GM11168 (cell line): ENCODE data around the gene CENPP.
"Not testable (repeated sequence)": the region's sequence is repeated elsewhere in the genome, so short reads cannot be mapped to it uniquely, and the experiment has no call there.

Experiments
- in situ Hi-C: fragments of 300-500 bp; cut with MboI; formaldehyde crosslinking; loops from one replicate; pipeline ENCODE4 v1.12.0; 2022; ENCODE audit warnings: low sequenced_read_pairs; ENCODE audit not compliant: unreplicated experiment

CENPP gene

GRCh38 chr9:92411157-92411556, 85.4 kb downstream of the CENPP start:
- in situ Hi-C loops: not testable (repeated sequence)

GRCh38 chr9:92414566-92414965, 88.8 kb downstream of the CENPP start:
- in situ Hi-C loops: no loop called here

GRCh38 chr9:92422611-92423338, 97.0 kb downstream of the CENPP start:
- in situ Hi-C loops: no loop called here

DNA sequence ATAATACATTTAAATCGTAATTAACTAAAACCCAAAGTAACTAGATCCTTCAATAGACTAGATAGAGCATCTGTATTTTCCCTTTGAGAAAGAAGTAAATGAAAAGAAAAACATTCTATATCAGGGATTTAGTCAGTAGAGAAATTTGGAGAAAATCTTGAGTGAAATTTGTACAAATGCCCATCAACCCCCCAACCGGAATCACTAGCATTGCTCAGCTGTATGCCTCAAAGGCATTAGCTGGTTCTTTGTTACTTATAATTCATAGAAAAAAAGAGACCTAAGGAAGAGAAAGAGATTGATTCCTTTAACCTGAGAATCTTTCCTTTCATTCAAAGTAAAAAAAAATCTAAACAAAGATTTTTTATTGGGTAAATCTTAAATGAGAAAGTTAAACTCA, 97.9 kb downstream of the CENPP start:
- in situ Hi-C loops: no loop called here

GRCh38 chr9:92424340-92424739, 98.6 kb downstream of the CENPP start, which contains the start of gene OMD:
TSS of gene OMD (minus strand) at chr9:92424471. CDS start at chr9:92417558, 6,913 bp downstream.
- in situ Hi-C loops: no loop called here

GRCh38 chr9:92425474-92425873, 99.7 kb downstream of the CENPP start:
- in situ Hi-C loops: no loop called here

DNA sequence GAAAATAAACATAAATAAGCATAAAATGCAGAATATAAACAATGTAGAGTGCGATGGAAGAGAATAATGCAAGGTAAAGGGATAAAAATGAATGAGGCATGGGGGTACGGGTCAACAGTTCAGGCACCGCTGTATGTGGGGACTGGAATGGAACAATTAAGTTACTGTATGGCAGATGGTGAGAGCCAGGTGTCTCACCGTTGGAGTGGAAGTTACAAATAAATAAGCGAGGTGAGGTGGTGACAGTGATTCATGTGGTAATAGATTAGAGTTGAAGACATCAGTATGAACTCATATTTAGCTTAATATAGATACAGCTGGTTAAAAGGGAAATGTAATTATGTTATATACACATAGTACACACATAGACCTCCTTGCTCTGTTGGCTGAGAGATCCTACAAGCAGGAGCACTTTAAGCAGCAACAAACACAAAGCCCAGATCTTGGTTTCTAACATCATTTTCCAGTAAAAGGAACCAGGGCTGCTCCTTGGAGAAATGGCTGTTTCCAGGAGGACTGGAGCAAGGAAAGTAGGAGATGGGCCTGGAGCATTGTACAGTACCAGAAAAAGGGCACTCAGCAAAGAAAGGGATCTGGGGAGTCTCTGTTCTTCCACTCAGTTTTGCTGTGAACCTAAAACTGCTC, 100.9 kb downstream of the CENPP start:
- in situ Hi-C loops: no loop called here

GRCh38 chr9:92429836-92430235, 104.1 kb downstream of the CENPP start:
- in situ Hi-C loops: no loop called here

DNA sequence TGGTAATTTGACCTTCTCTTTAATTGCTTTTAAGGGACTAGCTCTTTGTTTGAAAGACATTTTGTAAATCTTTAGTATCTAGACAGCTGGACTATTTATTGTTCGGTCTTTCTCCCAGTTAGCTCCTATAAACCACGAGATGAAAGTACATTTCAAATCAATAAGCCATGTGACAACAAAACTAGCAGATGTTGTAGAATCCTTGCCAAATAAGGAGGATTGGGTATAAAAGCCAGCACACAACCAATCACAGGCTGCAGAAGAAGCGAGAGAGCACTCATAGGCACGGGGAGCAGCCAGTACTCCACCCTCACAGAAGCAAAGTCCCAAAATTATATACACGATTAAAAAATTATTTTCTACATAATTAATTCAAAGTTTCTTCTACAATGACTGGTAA, 106.6 kb downstream of the CENPP start:
- in situ Hi-C loops: no loop called here

DNA sequence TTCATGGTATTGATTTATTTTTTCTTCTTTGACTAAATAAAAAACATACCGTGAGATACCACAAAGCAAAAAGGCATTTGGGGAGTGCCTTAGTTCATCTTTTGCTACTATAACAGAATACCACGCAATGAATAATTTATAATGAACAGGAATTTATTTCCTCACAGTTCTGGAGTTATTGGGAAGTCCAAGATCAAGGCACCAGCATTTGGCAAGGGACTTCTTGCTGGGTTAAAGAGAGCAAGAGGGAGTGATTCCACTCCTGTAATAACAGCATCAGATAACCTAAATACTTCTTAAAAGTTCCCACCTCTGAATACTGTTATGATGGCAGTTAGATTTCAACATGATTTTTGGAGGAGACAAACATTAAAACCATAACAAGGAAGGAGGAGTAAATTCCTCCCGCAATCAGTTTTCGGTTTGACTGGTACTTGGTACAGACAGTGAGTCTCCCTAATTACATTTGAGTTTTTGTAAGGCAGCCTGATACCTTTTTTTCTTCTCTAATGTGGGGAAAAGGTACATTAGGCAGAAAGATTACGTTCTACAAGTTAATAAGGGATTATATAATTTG, 107.3 kb downstream of the CENPP start:
- in situ Hi-C loops: no loop called here

DNA sequence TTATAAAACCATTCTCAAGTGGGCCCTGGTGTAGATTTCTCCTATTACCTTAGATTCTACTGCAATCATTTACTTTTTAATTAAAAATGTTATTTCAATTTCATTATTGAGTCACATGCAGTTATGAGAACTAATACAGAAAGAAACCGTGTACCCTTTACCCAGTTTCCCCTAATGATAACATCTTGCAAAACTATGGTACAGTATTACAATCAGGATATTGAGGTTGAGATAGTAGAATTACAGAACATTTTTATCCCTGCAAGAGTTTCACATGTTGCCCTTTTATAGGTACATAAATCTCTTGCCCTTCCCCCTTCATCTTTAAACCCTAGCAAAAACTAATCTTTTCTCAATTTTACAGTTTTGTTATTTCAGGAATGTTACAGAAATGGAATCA, 109.5 kb downstream of the CENPP start:
- in situ Hi-C loops: no loop called here

GRCh38 chr9:92438900-92439526, 113.3 kb downstream of the CENPP start:
- in situ Hi-C loops: no loop called here

DNA sequence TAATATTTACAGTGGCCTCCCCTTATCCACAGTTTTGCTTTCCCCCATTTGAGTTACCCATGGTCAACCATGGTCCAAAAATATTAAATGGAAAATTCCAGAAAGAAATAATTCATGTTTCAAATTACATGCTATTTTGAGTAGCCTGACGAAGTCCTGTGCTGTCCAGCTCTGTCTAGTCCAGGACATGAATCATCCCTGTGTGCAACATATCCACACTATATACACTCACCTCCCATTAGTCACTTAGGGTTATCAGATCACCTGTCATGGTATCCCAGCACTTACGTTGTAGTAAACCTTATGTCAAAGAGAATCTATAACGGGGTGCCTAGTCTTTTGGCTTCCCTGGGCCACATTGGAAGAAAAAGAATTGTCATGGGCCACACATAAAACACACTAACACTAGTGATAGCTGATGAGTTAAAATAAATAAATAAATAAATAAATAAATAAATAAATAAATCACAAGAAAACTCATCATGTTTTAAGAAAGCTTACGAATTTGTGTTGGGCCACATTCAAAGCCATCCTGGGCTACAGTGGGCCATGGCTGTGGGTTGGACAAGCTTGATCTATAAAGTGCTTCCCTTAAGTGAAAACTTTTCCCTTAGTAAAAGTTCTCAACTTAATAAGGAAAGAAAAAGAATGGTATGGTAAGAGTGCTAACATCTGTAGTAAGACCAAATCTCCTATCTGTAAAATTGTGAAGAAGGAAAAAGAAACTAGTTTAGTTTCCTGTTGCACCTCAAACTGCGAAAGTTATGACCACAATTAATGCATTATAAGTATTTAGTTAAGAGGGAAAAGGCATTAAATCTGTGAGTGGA, 114.4 kb downstream of the CENPP start:
- in situ Hi-C loops: no loop called here

GRCh38 chr9:92440751-92441046, 114.9 kb downstream of the CENPP start:
- in situ Hi-C loops: no loop called here

DNA sequence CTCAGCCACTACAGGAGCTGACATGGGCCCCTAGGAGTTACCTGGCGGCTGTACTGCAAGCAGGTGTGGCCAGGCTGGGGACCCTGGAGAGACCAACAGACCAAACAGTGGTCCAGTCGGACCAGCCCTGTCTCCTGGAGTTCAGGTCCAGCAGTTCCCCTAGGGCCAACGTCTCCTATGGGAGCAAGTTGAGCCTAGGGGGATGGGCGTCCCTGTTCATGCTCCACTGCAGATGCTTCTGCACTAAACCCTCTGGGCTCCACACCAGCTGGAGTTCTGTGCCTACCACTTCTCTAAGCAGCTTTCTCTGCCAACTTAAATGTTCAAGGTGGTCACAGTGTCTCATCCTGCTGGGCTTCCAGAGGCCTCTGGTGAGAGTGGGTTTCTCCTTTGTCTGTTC, 119.1 kb downstream of the CENPP start:
- in situ Hi-C loops: no loop called here

DNA sequence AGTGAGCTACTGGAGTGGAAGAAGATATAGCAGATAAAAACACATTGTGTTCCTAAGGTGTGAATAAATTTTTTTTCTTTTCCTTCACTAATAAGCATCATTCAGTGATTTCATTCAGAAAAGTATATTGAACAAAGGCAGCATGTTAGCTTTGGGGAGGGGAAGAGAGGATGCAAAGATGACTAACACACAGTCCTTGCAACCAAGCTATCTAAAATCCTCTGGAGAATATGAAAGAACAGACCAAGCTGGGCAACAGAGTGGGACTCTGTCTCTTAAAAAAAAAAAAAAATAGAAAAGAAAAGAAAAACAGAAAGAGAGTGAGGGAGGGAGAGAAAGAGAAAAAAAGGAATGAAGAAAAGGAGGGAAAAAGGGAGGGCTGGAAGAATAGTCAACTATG, 120.8 kb downstream of the CENPP start:
- in situ Hi-C loops: no loop called here

- in situ Hi-C loops: no loop called here
Observed at GRCh38 chr9:92455217-92455616, 129.5 kb downstream of the CENPP start.

DNA sequence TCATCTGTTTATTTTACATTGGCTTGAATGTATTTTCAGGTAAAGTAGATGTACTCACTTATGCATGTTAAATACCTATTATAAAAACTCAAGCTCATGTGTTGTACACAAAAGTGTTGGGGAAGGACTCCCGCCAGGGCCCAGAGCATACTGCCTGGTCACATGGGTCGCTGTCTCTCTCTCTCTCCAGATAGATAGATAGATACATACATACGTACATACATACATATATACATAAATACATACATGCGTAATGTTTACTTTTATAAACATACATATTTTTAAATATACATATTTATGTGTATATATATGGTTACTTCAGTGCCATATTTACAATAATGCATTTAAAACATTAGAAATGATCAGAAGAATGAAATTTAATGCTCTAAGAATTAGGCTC, 131.8 kb downstream of the CENPP start:
- in situ Hi-C loops: no loop called here

GRCh38 chr9:92463387-92463786, 137.6 kb downstream of the CENPP start:
- in situ Hi-C loops: no loop called here

DNA sequence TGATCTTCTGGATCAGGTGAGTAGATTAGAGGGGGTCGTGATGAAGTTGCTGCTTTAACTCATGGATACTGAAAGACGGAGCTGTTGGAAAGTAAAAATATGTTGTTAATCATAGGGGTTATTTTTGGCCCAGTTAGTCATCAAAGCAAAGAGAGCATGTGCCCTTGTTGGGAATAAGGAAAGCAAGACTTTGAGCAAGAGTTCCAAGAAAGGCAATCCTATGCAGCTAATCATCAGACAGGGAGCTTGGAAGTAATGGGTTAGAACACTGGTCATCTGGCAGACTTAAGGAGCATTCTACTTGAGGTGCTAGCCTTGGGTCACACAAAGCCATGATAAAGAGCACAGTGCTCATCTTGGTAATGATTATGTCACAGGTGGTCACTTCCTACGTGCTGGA, 138.2 kb downstream of the CENPP start:
- in situ Hi-C loops: no loop called here

DNA sequence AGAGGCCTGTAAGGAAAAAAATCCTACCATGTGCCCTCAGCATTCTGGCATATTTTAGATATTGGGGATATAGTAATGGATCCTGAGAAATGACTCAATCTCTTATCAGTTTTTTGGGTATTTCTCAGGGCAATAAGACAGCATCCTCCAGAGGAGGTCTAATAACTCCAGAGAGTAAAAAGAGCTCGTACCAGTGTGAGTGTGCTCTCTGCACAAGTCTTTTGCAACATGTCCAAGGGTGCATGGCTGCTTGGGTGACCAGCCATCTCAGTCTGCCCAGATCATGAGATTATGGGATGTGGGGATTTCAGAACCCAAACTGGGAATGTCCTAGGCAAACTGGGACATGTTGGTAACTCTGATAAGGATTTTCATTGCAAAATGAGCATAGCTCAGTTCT, 141.3 kb downstream of the CENPP start:
- in situ Hi-C loops: no loop called here
